SU-DHL-6 (cell line): ENCODE measurements around the gene KRTAP9-1.
"Not testable (repeated sequence)": the region's sequence is repeated elsewhere in the genome, so short reads cannot be mapped to it uniquely, and the experiment has no call there.

Experiments
- H2AFZ ChIP-seq: fragments of 200-600 bp; sonication (generic); 2 replicates; pipeline ENCODE4 v1.6.1; 2014; ENCODE audit warnings: low read depth, mild to moderate bottlenecking, moderate library complexity, mixed read lengths, antibody characterized with exemption, low read length; ENCODE audit not compliant: severe bottlenecking
- H3F3A ChIP-seq: fragments of 200-600 bp; shearing (Covaris generic); 2 replicates; pipeline ENCODE4 v1.6.0; 2016; ENCODE audit warnings: antibody characterized with exemption, mild to moderate bottlenecking; ENCODE audit not compliant: insufficient read depth
- H3K27ac ChIP-seq: fragments of 200-600 bp; sonication (generic); 2 replicates; pipeline ENCODE4 v1.5.1; 2016; ENCODE audit warnings: low read depth, mild to moderate bottlenecking, low read length, moderate library complexity, mixed read lengths
- H3K27me3 ChIP-seq: fragments of 200-600 bp; sonication (generic), shearing (Covaris generic); 2 replicates; pipeline ENCODE4 v1.6.0; 2014; ENCODE audit warnings: mild to moderate bottlenecking, low read length
- H3K36me3 ChIP-seq: fragments of 200-600 bp; sonication (generic); 2 replicates; pipeline ENCODE4 v1.6.1; 2014; ENCODE audit warnings: mild to moderate bottlenecking, low read length, mixed read lengths
- H3K4me2 ChIP-seq: fragments of 300-600, 200-600 bp; shearing (Covaris generic), sonication (generic); 2 replicates; pipeline ENCODE4 v1.6.0; 2014; ENCODE audit warnings: low read length, low read depth, mild to moderate bottlenecking; ENCODE audit not compliant: poor library complexity, severe bottlenecking
- H3K4me3 ChIP-seq: fragments of 200-600 bp; sonication (generic); 2 replicates; pipeline ENCODE4 v1.5.1; 2014; ENCODE audit warnings: antibody characterized with exemption, low read length, mild to moderate bottlenecking, mixed read lengths; ENCODE audit not compliant: insufficient read depth, poor library complexity, severe bottlenecking
- H3K79me2 ChIP-seq: fragments of 200-600 bp; sonication (generic); 2 replicates; pipeline ENCODE4 v1.6.1; 2014; ENCODE audit warnings: mild to moderate bottlenecking, low read length, moderate library complexity; ENCODE audit not compliant: insufficient read depth
- H3K9ac ChIP-seq: fragments of 200-600 bp; sonication (generic); 2 replicates; pipeline ENCODE4 v1.7.0; 2014; ENCODE audit warnings: mild to moderate bottlenecking, low read length
- H3K9me2 ChIP-seq: fragments of 200-600 bp; sonication (generic); replicated peaks from 2 replicates; pipeline ENCODE4 v1.6.1; 2014; ENCODE audit warnings: low read length; ENCODE audit not compliant: insufficient read depth
- H3K9me3 ChIP-seq: fragments of 200-600 bp; sonication (generic); 2 replicates; pipeline ENCODE4 v1.6.1; 2014; ENCODE audit warnings: low read length, mixed read lengths; ENCODE audit not compliant: insufficient read depth
- H4K20me1 ChIP-seq: fragments of 200-600 bp; sonication (generic); 2 replicates; pipeline ENCODE4 v1.6.1; 2014; ENCODE audit warnings: low read depth, mild to moderate bottlenecking, antibody characterized with exemption, low read length, moderate library complexity, mixed read lengths
- EZH2phosphoT487 ChIP-seq: fragments of 200-600 bp; sonication (generic), shearing (Covaris generic); conservative IDR thresholded peaks from 2 replicates; pipeline ENCODE4 v1.6.1; 2018; ENCODE audit warnings: mild to moderate bottlenecking, antibody characterized with exemption, low read length, moderate library complexity, mixed read lengths
- TF ChIP-seq, protein P1 (sequence below): fragments of 200-600 bp; sonication (generic); IDR thresholded peaks from one replicate; pipeline ENCODE4 v1.5.1; 2017; ENCODE audit warnings: antibody characterized with exemption, mild to moderate bottlenecking, low read length, moderate library complexity; ENCODE audit not compliant: insufficient read depth, poor library complexity, severe bottlenecking

The KRTAP9-1 gene

DNA sequence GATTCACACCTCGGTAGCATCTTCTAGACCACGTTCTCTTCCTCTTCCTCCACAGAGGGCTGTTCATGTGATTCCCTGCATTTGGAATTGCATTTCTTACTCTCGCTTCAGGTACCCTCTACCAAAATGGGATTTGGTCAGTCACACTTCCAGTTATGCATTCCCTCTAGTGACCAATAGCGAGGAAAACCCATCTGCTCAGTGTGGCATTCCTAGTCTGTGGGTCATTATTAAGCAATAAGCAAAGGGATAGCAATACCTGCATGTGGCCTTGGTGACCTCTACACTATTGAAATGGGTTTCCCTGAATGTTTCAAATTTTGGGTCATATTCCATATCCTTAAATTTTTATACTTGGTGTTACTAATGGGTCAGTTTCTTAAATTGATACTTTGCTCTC, 39.7 kb upstream of the KRTAP9-1 start:
- Histone ChIP-seq H3K27me3 (no peaks in the 10 kb centered on the region; the same call in 1 of the 2 replicates), H3K9ac (no peak overlapping the region), H3K9me3 (no peaks in the 10 kb centered on the region), H3K4me2 (no peak overlapping the region), H3K4me3 (no peak overlapping the region), H3F3A (no peaks in the 10 kb centered on the region), H3K27ac (no peak overlapping the region), H3K79me2 (no peaks in the 10 kb centered on the region), H3K36me3 (no peaks in the 10 kb centered on the region), H4K20me1 (no peaks in the 10 kb centered on the region), H3K9me2 (no peaks in the 10 kb centered on the region), H2AFZ (no peak overlapping the region)
- TF ChIP-seq EZH2phosphoT487: no peak
- TF ChIP-seq, protein P1, sequence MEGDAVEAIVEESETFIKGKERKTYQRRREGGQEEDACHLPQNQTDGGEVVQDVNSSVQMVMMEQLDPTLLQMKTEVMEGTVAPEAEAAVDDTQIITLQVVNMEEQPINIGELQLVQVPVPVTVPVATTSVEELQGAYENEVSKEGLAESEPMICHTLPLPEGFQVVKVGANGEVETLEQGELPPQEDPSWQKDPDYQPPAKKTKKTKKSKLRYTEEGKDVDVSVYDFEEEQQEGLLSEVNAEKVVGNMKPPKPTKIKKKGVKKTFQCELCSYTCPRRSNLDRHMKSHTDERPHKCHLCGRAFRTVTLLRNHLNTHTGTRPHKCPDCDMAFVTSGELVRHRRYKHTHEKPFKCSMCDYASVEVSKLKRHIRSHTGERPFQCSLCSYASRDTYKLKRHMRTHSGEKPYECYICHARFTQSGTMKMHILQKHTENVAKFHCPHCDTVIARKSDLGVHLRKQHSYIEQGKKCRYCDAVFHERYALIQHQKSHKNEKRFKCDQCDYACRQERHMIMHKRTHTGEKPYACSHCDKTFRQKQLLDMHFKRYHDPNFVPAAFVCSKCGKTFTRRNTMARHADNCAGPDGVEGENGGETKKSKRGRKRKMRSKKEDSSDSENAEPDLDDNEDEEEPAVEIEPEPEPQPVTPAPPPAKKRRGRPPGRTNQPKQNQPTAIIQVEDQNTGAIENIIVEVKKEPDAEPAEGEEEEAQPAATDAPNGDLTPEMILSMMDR: no peak

GRCh38 chr17:41151525-41151924, 38.2 kb upstream of the KRTAP9-1 start:
- no peak overlapping the region for H3K4me2 ChIP-seq
- no peaks in the 10 kb centered on the region; the same call in 1 of the 2 replicates for H3K27me3 ChIP-seq
- H2AFZ ChIP-seq: no peak overlapping the region
- H3K36me3 ChIP-seq: no peaks in the 10 kb centered on the region
- H3K9ac ChIP-seq: no peak overlapping the region
- H3K4me3 ChIP-seq: no peak overlapping the region
- H4K20me1 ChIP-seq: no peaks in the 10 kb centered on the region
- H3K9me2 ChIP-seq: no peaks in the 10 kb centered on the region
- no peaks in the 10 kb centered on the region for H3K9me3 ChIP-seq
- H3K27ac ChIP-seq: no peak overlapping the region
- no peaks in the 10 kb centered on the region for H3F3A ChIP-seq
- no peak for TF ChIP-seq EZH2phosphoT487
- TF ChIP-seq, protein P1: no peak
- H3K79me2 ChIP-seq: no peaks in the 10 kb centered on the region

DNA sequence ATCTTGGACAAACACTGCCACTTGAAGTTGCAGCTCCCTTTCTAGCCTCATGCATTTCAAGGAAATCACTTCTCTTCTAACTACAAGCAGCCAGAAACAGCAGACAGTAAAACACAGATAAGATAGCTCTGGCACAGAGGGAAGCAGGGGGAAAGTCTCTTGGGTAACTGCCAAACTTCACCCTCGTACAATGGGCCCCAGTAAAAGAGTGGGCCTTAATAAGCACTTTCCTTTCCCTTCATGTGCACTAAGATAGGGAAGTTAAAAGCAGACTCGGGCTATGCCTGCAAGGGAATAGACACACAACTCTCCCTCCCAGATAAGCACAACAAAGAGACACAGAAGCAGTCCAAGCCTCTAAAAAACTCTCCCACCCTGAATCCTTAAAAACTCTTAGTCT, 35.8 kb upstream of the KRTAP9-1 start:
- H3K9me2 ChIP-seq: no peaks in the 10 kb centered on the region
- no peak overlapping the region for H3K4me3 ChIP-seq
- no peaks in the 10 kb centered on the region for H3K79me2 ChIP-seq
- H3K27me3 ChIP-seq: no peaks in the 10 kb centered on the region; the same call in 1 of the 2 replicates
- H4K20me1 ChIP-seq: no peaks in the 10 kb centered on the region
- H3K36me3 ChIP-seq: no peaks in the 10 kb centered on the region
- no peak overlapping the region for H3K4me2 ChIP-seq
- no peak overlapping the region for H3K27ac ChIP-seq
- TF ChIP-seq, protein P1: no peak
- no peak for TF ChIP-seq EZH2phosphoT487
- H3F3A ChIP-seq: no peaks in the 10 kb centered on the region
- no peaks in the 10 kb centered on the region for H3K9me3 ChIP-seq
- H3K9ac ChIP-seq: no peak overlapping the region
- no peak overlapping the region for H2AFZ ChIP-seq

DNA sequence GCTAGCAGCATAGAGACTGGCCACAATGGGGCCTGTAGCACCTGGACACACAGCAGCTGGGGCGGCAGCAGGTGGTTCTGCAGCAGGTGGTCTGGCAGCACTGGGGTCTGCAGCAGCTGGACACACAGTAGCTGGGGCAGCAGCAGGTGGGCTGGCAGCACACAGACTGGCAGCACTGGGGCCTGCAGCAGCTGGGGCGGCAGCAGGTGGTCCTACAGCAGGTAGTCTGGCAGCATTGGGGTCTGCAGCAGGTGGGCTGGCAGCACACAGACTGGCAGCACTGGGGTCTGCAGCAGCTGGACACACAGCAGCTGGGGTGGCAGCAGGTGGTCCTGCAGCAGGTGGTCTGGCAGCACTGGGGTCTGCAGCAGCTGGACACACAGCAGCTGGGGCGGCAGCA, 29.5 kb upstream of the KRTAP9-1 start:
- H3K27me3 ChIP-seq, H3K9me3 ChIP-seq, H3F3A ChIP-seq, H4K20me1 ChIP-seq, H3K36me3 ChIP-seq, H3K4me2 ChIP-seq, H3K79me2 ChIP-seq, H3K9ac ChIP-seq, H3K27ac ChIP-seq, H2AFZ ChIP-seq, H3K9me2 ChIP-seq, H3K4me3 ChIP-seq: not testable (repeated sequence)
